HG03378 (cell line): Measurements from ENCODE around the gene S100Z.
"Not testable (repeated sequence)": the region's sequence is repeated elsewhere in the genome, so short reads cannot be mapped to it uniquely, and the experiment has no call there.

Source experiments
- ATAC-seq: cut with Tn5 transposase; IDR thresholded peaks from one replicate; pipeline ENCODE4 v1.9.1; 2021; ENCODE audit warnings: mild to moderate bottlenecking, moderate library complexity; ENCODE audit not compliant: unreplicated experiment

S100Z gene

GRCh38 chr5:76822105-76822731 is 27.6 kb upstream of the S100Z start:
- not testable (repeated sequence) for ATAC-seq

GRCh38 chr5:76826416-76826815 is 23.4 kb upstream of the S100Z start:
- not testable (repeated sequence) for ATAC-seq

- no peak for ATAC-seq
Observed at GRCh38 chr5:76831110-76831452, 18.7 kb upstream of the S100Z start.

- ATAC-seq = no peak
Observed at GRCh38 chr5:76836181-76836580, 13.6 kb upstream of the S100Z start.

- ATAC-seq = no peak
Observed at GRCh38 chr5:76836585-76836984, 13.2 kb upstream of the S100Z start.

GRCh38 chr5:76838481-76839261 is 11.1 kb upstream of the S100Z start:
- no peak for ATAC-seq

GRCh38 chr5:76841361-76841760 is 8.5 kb upstream of the S100Z start:
- ATAC-seq = no peak

- no peak for ATAC-seq
Observed at GRCh38 chr5:76845890-76846289, 3.9 kb upstream of the S100Z start.

- ATAC-seq = no peak
Observed at GRCh38 chr5:76850543-76851145, 830 bp downstream of the S100Z start.

GRCh38 chr5:76851728-76852369 is 2.0 kb downstream of the S100Z start:
- no peak for ATAC-seq

- no peak for ATAC-seq
Observed at GRCh38 chr5:76852772-76853171, 3.0 kb downstream of the S100Z start.

- not testable (repeated sequence) for ATAC-seq
Observed at GRCh38 chr5:76853741-76854140, 3.9 kb downstream of the S100Z start.

GRCh38 chr5:76854644-76855043 is 4.8 kb downstream of the S100Z start:
- no peak for ATAC-seq

- not testable (repeated sequence) for ATAC-seq
Observed at GRCh38 chr5:76855501-76855900, 5.7 kb downstream of the S100Z start.

GRCh38 chr5:76855961-76856360 is 6.1 kb downstream of the S100Z start:
- no peak for ATAC-seq

- not testable (repeated sequence) for ATAC-seq
Observed at GRCh38 chr5:76856800-76857199, 7.0 kb downstream of the S100Z start.

- no peak for ATAC-seq
Observed at GRCh38 chr5:76859591-76860247, 9.9 kb downstream of the S100Z start.

- no peak for ATAC-seq
Observed at GRCh38 chr5:76861612-76862011, 11.8 kb downstream of the S100Z start.

- ATAC-seq = no peak
Observed at GRCh38 chr5:76863001-76863400, 13.2 kb downstream of the S100Z start.

GRCh38 chr5:76866503-76866902 is 16.7 kb downstream of the S100Z start:
- no peak for ATAC-seq

- ATAC-seq = no peak
Observed at GRCh38 chr5:76867038-76867437, 17.2 kb downstream of the S100Z start.
